GM19035 (cell line): ENCODE results near the gene SCFD2.

Experiments
- ATAC-seq: cut with Tn5 transposase; IDR thresholded peaks from one replicate; pipeline ENCODE4 v1.9.1; 2021; ENCODE audit not compliant: unreplicated experiment

The SCFD2 gene

GRCh38 chr4:52964561-52965101 lies 401.2 kb downstream of the SCFD2 start:
- ATAC-seq = no peak

- no peak for ATAC-seq
Observed at GRCh38 chr4:52964011-52964410, 401.9 kb downstream of the SCFD2 start.

DNA sequence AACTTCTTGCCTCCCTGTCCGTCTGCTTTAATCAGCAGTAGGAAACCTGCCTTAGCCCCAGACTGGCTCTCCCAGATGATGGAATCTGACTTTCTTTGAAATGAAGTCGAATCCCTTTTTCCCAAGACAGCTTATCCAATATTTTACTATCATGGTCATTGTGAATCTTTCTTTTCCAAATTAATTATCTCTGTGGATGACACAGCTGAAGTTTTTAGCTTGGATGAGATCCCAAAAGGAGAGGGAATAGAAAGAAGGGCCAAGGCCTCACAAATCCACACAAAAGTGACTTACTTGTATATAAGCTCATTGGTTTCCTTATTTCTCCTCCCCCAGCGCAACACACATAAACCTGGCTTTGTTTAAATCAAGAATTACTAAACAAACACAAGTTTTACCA lies 403.1 kb downstream of the SCFD2 start:
- ATAC-seq = no peak

GRCh38 chr4:52961666-52962412 lies 404.0 kb downstream of the SCFD2 start:
- no peak for ATAC-seq

GRCh38 chr4:52959541-52959940 lies 406.3 kb downstream of the SCFD2 start:
- ATAC-seq = no peak

- no peak for ATAC-seq
Observed at GRCh38 chr4:52957835-52958631, 407.8 kb downstream of the SCFD2 start.

DNA sequence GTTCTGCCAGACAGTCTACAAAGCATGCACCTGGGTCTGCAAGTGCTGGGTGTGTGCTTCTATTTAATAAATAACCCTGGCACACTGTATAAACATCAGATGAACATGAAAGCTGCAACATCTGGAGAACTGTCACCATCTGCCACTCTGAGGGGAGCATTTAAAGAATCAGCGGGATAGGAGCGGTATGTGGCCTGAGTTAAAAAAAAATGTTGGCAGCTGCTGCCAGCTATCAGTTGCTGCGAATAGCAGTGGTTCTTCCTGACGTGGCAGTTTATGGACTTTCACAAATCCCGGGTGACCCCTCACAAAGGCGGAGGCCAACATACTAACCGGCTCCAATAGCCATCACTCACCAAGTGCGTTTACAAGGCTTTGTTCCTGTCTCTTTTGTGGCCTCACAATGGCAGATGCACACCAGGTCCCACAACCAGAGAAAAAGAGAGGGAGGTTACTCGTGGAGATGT lies 408.6 kb downstream of the SCFD2 start:
- ATAC-seq = no peak

- no peak for ATAC-seq
Observed at GRCh38 chr4:52956691-52957090, 409.2 kb downstream of the SCFD2 start.

DNA sequence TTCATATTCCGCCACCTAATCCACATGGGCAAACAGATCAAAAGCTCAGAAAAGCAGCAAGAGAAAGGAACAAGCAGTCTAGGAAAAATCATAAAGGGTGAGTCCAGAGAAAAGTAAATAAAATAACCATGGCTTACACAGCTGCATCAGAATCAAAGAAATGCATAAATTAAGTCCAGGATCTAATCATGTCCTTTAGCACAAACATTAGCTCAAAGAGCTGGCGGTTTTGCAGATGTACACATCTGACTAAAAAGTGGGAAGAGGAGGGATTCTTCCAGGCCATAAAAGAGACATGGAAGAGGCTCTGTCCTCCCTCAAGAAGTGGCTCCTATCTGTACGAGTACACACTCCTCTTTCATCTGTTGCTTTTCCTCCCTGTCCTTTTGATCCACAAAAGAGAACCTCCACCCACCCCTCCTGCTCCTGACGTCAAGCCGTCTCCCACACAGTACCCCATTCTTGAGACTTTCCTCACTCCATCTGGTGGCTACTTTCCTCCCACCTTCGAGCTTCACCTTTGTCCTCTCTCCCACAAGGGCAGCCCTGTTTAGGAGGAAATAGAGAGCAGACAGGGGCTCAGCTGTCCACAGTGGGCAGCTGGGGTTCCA lies 411.2 kb downstream of the SCFD2 start:
- no peak for ATAC-seq

- no peak for ATAC-seq
Observed at GRCh38 chr4:52952540-52952939, 413.3 kb downstream of the SCFD2 start.

- no peak for ATAC-seq
Observed at GRCh38 chr4:52951016-52951415, 414.8 kb downstream of the SCFD2 start.

DNA sequence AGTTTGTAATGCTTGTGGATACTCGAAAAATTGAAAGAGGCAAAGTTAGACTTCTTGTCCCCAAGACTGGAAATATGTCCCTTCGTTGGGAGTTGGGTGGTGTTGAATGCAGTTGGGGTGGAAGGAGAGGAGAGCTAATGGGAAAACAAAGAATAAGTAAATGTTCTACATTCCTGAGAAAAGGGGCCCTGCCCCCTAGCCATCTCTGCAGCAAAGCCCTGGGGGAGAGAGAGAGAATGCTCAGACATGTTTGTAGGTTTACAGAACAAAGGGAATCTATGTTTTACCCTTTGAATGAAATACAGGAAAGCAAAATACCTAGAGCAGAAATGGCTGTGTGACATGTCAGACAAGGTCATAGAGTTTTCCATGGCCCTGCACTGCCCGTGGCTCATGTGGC lies 415.6 kb downstream of the SCFD2 start:
- no peak for ATAC-seq

DNA sequence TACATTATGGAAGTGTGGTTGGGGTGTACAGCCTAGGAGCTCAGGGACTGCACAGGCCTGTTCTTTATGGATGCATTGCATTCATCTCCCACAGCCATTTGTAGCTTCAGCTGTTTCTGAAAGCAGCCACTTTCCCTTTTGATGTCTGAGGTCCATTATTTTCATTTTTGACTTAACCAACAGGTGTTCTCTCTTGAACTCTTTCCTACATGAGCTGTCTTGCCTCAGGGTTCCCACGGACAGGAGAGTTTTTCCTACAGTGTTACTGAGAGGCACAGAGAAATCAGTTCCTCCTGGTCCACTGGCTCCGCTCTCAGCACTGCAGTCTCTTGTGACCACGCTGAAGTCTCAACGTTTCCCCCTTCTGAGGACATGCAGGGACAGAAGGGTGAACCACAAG lies 416.5 kb downstream of the SCFD2 start:
- ATAC-seq = no peak

- ATAC-seq = no peak
Observed at GRCh38 chr4:52948057-52948423, 417.8 kb downstream of the SCFD2 start.

GRCh38 chr4:52947401-52948056 lies 418.3 kb downstream of the SCFD2 start:
- ATAC-seq = no peak

DNA sequence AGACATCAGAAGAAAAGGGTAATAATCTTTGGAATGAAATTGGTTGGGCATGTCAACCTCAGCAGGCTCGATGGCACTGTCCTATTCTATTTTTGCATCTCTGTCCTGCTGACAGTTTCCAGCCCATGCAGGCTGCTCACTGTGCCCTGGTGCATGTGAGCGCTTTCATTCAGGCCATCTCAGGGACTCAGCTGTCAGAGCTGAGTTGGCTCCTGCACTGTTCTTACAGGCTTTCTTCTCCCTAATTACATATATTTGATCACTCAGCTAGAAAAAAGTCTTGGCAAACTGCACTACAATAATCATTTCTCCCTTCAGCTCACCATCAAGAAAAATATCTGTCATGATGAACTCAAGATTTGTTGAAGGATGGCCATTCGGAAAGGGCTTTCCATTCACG lies 419.0 kb downstream of the SCFD2 start:
- no peak for ATAC-seq

DNA sequence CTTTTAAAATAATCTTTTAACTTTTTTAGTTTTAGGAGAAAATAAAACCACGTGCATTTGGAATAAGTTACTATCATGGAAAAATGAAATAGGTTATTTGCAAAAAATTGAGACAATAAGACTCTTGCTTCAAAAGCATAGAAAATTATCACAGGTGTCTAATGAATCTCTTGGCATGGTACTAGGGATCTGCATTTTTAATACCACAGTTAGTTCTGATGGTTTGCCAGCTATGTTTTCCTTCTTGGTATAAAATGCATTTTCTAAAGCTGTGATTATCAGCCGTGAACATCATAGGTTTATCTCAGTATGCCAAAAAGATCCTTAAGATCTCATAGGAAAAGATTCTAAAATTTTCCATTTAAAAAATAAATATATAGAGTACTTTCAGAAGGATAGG lies 419.9 kb downstream of the SCFD2 start:
- no peak for ATAC-seq

- no peak for ATAC-seq
Observed at GRCh38 chr4:52945326-52945898, 420.4 kb downstream of the SCFD2 start.

GRCh38 chr4:52943677-52944076 lies 422.2 kb downstream of the SCFD2 start:
- no peak for ATAC-seq

- no peak for ATAC-seq
Observed at GRCh38 chr4:52942936-52943335, 422.9 kb downstream of the SCFD2 start.

- no peak for ATAC-seq
Observed at GRCh38 chr4:52941450-52941849, 424.4 kb downstream of the SCFD2 start.
